Right hindlimb (tissue), 1 donor: ENCODE measurements around the gene MYBPH.

Experiments
- DNase-seq: peaks from one replicate; pipeline ENCODE4 v3.0.0-alpha.2; 2018

Gene MYBPH

DNA sequence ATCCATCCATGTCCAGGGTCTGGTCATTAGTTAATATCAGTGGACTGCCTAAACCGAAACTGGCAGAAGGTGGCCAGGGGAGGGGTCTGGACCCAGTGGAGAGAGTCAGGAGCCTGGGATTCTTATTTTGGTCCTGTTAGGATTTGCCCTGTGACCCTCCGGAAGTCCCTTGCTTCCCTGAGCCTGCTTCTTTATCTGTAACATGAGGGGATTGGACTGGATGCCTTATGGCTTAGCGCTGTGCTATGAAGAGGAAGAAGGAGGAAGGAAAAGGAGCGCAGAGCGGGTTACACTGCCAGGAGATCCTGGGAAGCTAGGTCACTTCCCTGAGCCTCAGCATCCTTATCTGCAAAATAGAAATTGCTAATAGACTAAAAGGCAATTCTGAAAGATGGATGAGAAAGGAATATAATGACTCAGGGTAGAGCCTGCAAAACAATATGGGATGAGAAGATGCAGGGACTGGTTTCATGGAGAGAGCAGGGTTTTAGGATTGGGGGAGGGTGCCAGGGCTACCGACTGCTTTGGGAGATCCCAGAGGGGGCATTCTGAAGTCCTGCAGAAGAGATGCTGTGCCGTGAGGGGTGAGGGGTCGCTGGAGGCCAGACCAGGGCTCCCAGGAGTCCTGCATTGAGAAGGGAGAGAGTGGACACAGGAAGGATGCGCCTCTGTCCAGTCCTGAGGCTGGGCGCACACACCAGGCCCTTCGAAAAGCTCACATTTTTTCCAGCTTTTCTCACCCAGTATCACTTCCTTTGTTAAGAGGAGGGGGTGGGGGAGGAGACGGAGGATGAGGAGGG is 48.6 kb downstream of the MYBPH start:
- DNase-seq: no peak

GRCh38 chr1:203126151-203126865 is 49.3 kb downstream of the MYBPH start:
- no peak for DNase-seq

- DNase-seq: no peak
Measured at GRCh38 chr1:203124546-203125317, 50.9 kb downstream of the MYBPH start.

GRCh38 chr1:203124011-203124410 is 51.6 kb downstream of the MYBPH start:
- no peak for DNase-seq

DNA sequence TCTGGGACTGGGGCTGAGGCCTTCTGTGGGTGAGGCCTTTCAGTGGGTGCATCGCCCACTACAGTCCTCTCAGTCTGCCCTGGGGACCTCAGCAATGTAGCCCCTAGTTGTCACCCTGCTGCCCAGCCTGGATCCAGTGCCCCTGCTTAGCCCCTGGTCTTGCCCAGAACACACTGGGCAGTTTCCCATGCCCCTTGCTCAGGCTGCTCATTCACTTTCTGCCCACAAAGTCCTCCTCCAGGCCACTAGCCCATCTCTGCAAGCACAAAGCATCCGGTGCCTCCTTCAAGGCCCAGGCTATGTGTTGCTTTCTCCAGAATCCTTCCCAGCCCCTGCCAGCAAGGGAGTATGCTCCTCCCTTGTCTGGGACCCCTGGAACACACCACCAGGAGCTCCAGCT is 53.5 kb downstream of the MYBPH start:
- no peak for DNase-seq

DNA sequence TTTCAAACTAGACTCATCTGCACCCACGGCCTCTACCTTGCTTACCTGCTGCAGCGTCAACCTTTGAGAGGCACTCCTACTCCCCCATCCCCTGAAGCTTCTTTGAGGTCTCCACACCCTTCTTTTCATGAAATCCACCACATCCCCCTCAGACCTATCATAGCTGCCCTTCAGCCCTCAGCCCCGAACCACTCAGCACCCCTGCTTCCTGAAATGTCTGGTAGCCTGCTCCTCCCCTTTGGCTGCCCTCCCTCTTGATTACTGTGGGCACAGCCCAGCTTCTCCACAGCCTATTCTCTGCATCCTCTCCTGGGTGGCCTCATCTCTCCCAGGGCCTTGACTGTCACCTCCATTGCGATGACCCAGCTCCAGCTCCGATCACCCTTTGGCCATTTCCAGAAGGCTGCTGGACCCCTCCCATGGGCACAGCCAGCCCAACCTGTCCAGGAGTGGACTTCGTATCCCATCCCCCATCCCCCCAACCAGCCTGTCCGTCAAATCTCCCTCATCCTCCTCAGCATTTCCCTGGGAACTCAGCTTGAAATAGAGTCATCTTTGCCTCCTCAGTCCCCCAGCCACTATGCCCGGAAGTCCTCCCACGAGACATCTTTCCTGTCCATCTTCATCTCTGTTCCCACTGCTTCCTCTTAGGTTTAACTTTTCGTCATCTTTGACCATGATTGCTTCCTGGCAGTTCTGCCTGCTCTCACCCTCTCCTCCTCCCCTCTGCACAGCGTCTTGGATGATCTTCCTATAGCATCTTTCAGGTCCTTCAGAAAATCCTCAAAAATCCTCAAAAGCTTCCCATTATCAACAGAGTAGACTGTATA is 54.2 kb downstream of the MYBPH start:
- DNase-seq: no peak

GRCh38 chr1:203120325-203121153 is 55.1 kb downstream of the MYBPH start:
- no peak for DNase-seq
